ENCODE data around the gene LAPTM5. TPM values are rescaled to one million over a fixed set of nuclear protein-coding genes. Genes with fewer than 3 reads are reported as not detected.

Gene LAPTM5
- total RNA-seq, 3 donors from 2014 or later, result 41.3 to 130 (median 70.1) TPM

- Histone ChIP-seq H3K4me3 (no peak overlapping the region), H3K36me3 (no peaks in the 10 kb centered on the region), H3K27me3 (no peaks in the 10 kb centered on the region), H3K27ac (no peak overlapping the region), H3K4me1 (no peaks in the 10 kb centered on the region), H3K9me3 (no peaks in the 10 kb centered on the region)
- no peak for DNase-seq (ENCODE audit: low spot score in 2 of 2)
- intact Hi-C loops (cut with DNase I; ENCODE audit: low total_unique reads), result loop anchor here (5.0 kb wide), 1 partner anchor 46 kb away; no protein-coding TSS in a partner anchor
- TF ChIP-seq POLR2AphosphoS5 (IDR thresholded peaks at IDR 0.05) (no peak), POLR2A (IDR thresholded peaks at IDR 0.05) (no peak)
- TF ChIP-seq, protein P1, sequence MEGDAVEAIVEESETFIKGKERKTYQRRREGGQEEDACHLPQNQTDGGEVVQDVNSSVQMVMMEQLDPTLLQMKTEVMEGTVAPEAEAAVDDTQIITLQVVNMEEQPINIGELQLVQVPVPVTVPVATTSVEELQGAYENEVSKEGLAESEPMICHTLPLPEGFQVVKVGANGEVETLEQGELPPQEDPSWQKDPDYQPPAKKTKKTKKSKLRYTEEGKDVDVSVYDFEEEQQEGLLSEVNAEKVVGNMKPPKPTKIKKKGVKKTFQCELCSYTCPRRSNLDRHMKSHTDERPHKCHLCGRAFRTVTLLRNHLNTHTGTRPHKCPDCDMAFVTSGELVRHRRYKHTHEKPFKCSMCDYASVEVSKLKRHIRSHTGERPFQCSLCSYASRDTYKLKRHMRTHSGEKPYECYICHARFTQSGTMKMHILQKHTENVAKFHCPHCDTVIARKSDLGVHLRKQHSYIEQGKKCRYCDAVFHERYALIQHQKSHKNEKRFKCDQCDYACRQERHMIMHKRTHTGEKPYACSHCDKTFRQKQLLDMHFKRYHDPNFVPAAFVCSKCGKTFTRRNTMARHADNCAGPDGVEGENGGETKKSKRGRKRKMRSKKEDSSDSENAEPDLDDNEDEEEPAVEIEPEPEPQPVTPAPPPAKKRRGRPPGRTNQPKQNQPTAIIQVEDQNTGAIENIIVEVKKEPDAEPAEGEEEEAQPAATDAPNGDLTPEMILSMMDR (IDR thresholded peaks at IDR 0.05), result no peak
Observed at GRCh38 chr1:30721341-30721793, 36.2 kb downstream of the LAPTM5 start.

DNA sequence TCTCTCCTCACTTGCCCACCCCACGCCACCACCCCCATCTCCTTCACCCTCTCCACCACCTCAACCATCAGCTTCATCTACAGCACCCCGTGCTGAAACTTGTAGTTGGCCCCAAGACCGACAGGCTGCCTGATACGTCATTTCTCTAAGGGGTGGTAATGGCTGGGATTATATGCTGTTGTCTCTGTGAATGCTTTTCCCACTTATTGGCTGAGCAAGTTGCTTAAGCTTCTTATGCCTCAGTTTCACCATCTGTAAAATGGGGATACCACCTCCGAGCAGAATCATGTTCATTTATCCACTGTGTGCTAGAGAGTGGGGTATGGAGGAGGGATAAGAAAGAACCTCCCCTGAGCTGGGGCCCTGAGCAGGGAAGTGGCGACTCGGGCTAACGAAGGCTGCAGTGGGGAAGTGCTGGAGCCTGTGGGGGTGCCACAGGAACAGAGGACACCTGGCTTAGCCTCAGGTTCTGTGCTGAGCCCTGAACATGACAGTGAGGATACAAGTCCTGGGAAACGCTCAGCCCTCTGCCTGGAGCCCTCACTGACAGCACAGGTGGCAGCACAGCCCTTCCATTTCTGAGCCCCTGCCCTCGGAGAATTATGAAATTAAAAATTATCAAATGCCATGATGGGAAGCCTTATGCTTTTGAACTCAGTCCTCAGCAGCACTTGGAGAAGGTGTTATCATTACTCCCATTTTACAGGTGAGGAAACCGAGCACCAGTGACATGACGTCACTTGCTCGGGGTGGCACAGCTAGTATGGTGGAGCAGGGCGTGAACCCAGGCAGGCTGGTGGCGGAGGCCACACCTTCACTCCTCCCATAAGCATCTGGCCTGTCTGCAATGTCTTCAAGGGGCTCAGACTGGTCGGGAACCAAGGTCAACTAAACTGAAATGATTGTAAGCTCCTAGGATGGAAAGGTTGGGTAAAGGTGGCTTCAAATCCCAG lies 37.0 kb downstream of the LAPTM5 start:
- no peak for DNase-seq (ENCODE audit: low spot score in 2 of 2)
- Histone ChIP-seq H3K36me3 (no peaks in the 10 kb centered on the region), H3K4me3 (no peak overlapping the region), H3K4me1 (no peaks in the 10 kb centered on the region), H3K9me3 (no peaks in the 10 kb centered on the region), H3K27me3 (no peaks in the 10 kb centered on the region), H3K27ac (no peak overlapping the region)
- intact Hi-C loops (cut with DNase I; ENCODE audit: low total_unique reads), result loop anchor here (5.0 kb wide), 1 partner anchor 47 kb away; no protein-coding TSS in a partner anchor
- TF ChIP-seq, protein P1 (IDR thresholded peaks at IDR 0.05), result no peak
- TF ChIP-seq POLR2A (IDR thresholded peaks at IDR 0.05) (no peak), POLR2AphosphoS5 (IDR thresholded peaks at IDR 0.05) (no peak)

- Histone ChIP-seq H3K4me3 (peak overlapping the region; percentile 30 to 78 (median 68)), H3K9me3 (no peaks in the 10 kb centered on the region), H3K36me3 (no peaks in the 10 kb centered on the region), H3K27me3 (no peaks in the 10 kb centered on the region), H3K27ac (peak overlapping the region; percentile 99 to 100), H3K4me1 (no peaks in the 10 kb centered on the region)
- TF ChIP-seq POLR2A (IDR thresholded peaks at IDR 0.05), result no peak
- TF ChIP-seq, protein P1 (IDR thresholded peaks at IDR 0.05), result no peak
- no peak for TF ChIP-seq POLR2AphosphoS5 (IDR thresholded peaks at IDR 0.05)
- intact Hi-C loops (cut with DNase I; ENCODE audit: low total_unique reads), result loop anchor here (5.0 kb wide), 1 partner anchor 48 kb away; no protein-coding TSS in a partner anchor
- no peak for DNase-seq (ENCODE audit: low spot score in 2 of 2)
Observed at GRCh38 chr1:30719406-30720270, 37.9 kb downstream of the LAPTM5 start.

- intact Hi-C loops (cut with DNase I; ENCODE audit: low total_unique reads), result no loop called here
Observed at GRCh38 chr1:30718636-30719405, 38.8 kb downstream of the LAPTM5 start.

More at GRCh38 chr1:30718636-30719405, 38.8 kb downstream of the LAPTM5 start:
- Histone ChIP-seq H3K36me3 (no peaks in the 10 kb centered on the region), H3K27ac (peak overlapping the region; percentile 99 to 100), H3K9me3 (no peaks in the 10 kb centered on the region), H3K27me3 (no peaks in the 10 kb centered on the region), H3K4me3 (peak overlapping the region; percentile 30 to 78 (median 68)), H3K4me1 (no peaks in the 10 kb centered on the region)
- DNase-seq (ENCODE audit: low spot score in 2 of 2), result peak; percentile 79 to 82
- TF ChIP-seq POLR2AphosphoS5 (IDR thresholded peaks at IDR 0.05), result peak; percentile 95 to 99 (median 96)
- TF ChIP-seq, protein P1 (IDR thresholded peaks at IDR 0.05), result peak; percentile 99 to 100 (median 100)
- peak; percentile 86 for TF ChIP-seq POLR2A (IDR thresholded peaks at IDR 0.05)
